Lung (tissue), 16 donors: ENCODE measurements around the gene COMMD9. TPM values are rescaled to one million over a fixed set of nuclear protein-coding genes. Genes with fewer than 3 reads are reported as not detected.

Source experiments
- ATAC-seq: fragments of 200-7000 bp; cut with Tn5 transposase; one replicate; pipeline ENCODE4 v1.9.1; 2020; ENCODE audit warnings: moderate number of reproducible peaks; ENCODE audit not compliant: insufficient read depth, low FRiP score
- DNase-seq, 3 donors: peaks; one replicate each; pipeline ENCODE4 v3.0.0-alpha.2; 2013 to 2017
- H3K27ac ChIP-seq, 2 donors: one replicate each; pipeline ENCODE4 v1.5.1; 2013; ENCODE audit warnings: mild to moderate bottlenecking in 2 of 2, moderate library complexity in 2 of 2, control low read depth in 1 of 2, inconsistent platforms in 1 of 2, low read depth in 1 of 2, low read length in 1 of 2
- H3K27me3 ChIP-seq, 3 donors: one replicate each; pipeline ENCODE4 v1.5.1; 2013; ENCODE audit warnings: low read length in 2 of 3; ENCODE audit not compliant: control insufficient read depth in 3 of 3, insufficient read depth in 3 of 3
- H3K36me3 ChIP-seq, 4 donors: one replicate each; pipeline ENCODE4 v1.5.1; 2013; ENCODE audit warnings: low read length in 4 of 4, mild to moderate bottlenecking in 1 of 4, moderate library complexity in 1 of 4; ENCODE audit not compliant: control insufficient read depth in 4 of 4, insufficient read depth in 4 of 4
- H3K4me1 ChIP-seq, 5 donors: one replicate each; pipeline ENCODE4 v1.5.1; 2013; ENCODE audit warnings: low read length in 5 of 5, mild to moderate bottlenecking in 2 of 5, moderate library complexity in 1 of 5; ENCODE audit not compliant: control insufficient read depth in 5 of 5, insufficient read depth in 5 of 5
- H3K4me3 ChIP-seq: one replicate; pipeline ENCODE4 v1.5.1; 2013; ENCODE audit warnings: mild to moderate bottlenecking, control low read depth, moderate library complexity
- H3K9ac ChIP-seq, 2 donors: one replicate each; pipeline ENCODE4 v1.5.1; 2013; ENCODE audit warnings: low read length in 2 of 2, control low read depth in 1 of 2; ENCODE audit not compliant: insufficient read depth in 1 of 2
- H3K9me3 ChIP-seq, 4 donors: one replicate each; pipeline ENCODE4 v1.5.1; 2013; ENCODE audit warnings: low read length in 3 of 4, mild to moderate bottlenecking in 1 of 4, moderate library complexity in 1 of 4; ENCODE audit not compliant: control insufficient read depth in 4 of 4, insufficient read depth in 3 of 4
- CTCF ChIP-seq: IDR thresholded peaks from 2 replicates; pipeline ENCODE4 v1.5.1; 2012; ENCODE audit warnings: mild to moderate bottlenecking; ENCODE audit errors: control extremely low read depth, extremely low read depth
- WGBS, 2 donors: extraction: QIAGEN DNeasy Blood & Tissue Kit; methylation state at CpG; one replicate each; pipeline ENCODE4 v1.1.7; 2013; 5-methylcytosine and 5-hydroxymethylcytosine counted together
- long read RNA-seq, 5 donors: transcript quantifications; one replicate each; lab custom pipeline, GENCODE V29; 2026
- polyA plus RNA-seq, 2 donors: library from polyadenylated mRNA; stranded (reverse); fragments of 200-250 nt; gene quantifications; one replicate each; pipeline ENCODE4 v1.2.1, GENCODE V29; 2013
- total RNA-seq, 2 donors: library from RNA; depleted of rRNA in 1 of 2; stranded (reverse); fragments of >200 nt in 1 of 2; gene quantifications; one replicate each; pipeline ENCODE4 v1.2.1, GENCODE V29; 2014 to 2021
- donor health status: control.
- donor health status: control.
- donor health status: Bipolar disorder and iron deficiency.
- donor health status: healthy.
- donor health status: DM: yes; HTN: yes; CAD: no.

Gene COMMD9
- total RNA-seq (10 to 100 TPM; 42.5 to 66.8 TPM), polyA plus RNA-seq (10 to 100 TPM; 41.8 to 46.6 TPM)
- long read RNA-seq, donor 1, transcript COMMD9-201 (6 exons, 2,954 nt): major isoform, 12 of 12 reads
- long read RNA-seq, donor 1, partial matches to known transcripts: 0 of 12 reads
- long read RNA-seq, donor 1, other reads (novel, unspliced or antisense): 0 of 12 reads
- long read RNA-seq, donor 2, transcript COMMD9-201 (6 exons, 2,954 nt): major isoform, 8 of 10 reads
- long read RNA-seq, donor 2, partial matches to known transcripts: 0 of 10 reads
- long read RNA-seq, donor 2, other reads (novel, unspliced or antisense): 0 of 10 reads
- long read RNA-seq, donor 3, transcript COMMD9-201 (6 exons, 2,954 nt): major isoform, 12 of 15 reads
- long read RNA-seq, donor 3, partial matches to known transcripts: 0 of 15 reads
- long read RNA-seq, donor 3, other reads (novel, unspliced or antisense): 0 of 15 reads
- long read RNA-seq, donor 4, transcript COMMD9-201 (6 exons, 2,954 nt): major isoform, 11 of 14 reads
- long read RNA-seq, donor 4, partial matches to known transcripts: 0 of 14 reads
- long read RNA-seq, donor 4, other reads (novel, unspliced or antisense): 0 of 14 reads
- long read RNA-seq, donor 5, transcript COMMD9-201 (6 exons, 2,954 nt): major isoform, 16 of 17 reads
- long read RNA-seq, donor 5, partial matches to known transcripts: 0 of 17 reads
- long read RNA-seq, donor 5, other reads (novel, unspliced or antisense): 0 of 17 reads

GRCh38 chr11:36289226-36289852 lies at the start of gene COMMD9:
TSS of gene COMMD9 (minus strand) at chr11:36289424. CDS start at chr11:36289412, 12 bp downstream.
- H3K27ac ChIP-seq: peak within 1 kb of the TSS; percentile 12 to 68
- WGBS, 2 donors: 1 to 2% methylated on average over 31 of the region's 31 CpGs
- no peaks in the 10 kb centered on the region for H3K36me3 ChIP-seq
- peak; percentile 94 to 95 (median 95) for DNase-seq
- peaks cover 0 to 14% (median 4%) of the 10 kb centered on the region in 5 donors for H3K4me1 ChIP-seq
- H3K4me3 ChIP-seq: peak within 1 kb of the TSS; percentile 70
- H3K9ac ChIP-seq: peak within 1 kb of the TSS; percentile 26 to 53
- no peak for TF ChIP-seq CTCF
- peak; percentile 96 for ATAC-seq
- no peaks in the 10 kb centered on the region for H3K27me3 ChIP-seq
- H3K9me3 ChIP-seq: no peaks in the 10 kb centered on the region

- Histone ChIP-seq H3K9ac (no peak overlapping the region), H3K4me3 (no peak overlapping the region), H3K27me3 (no peaks in the 10 kb centered on the region), H3K27ac (no peak overlapping the region), H3K4me1 (no peaks in the 10 kb centered on the region), H3K9me3 (no peaks in the 10 kb centered on the region), H3K36me3 (no peaks in the 10 kb centered on the region)
- TF ChIP-seq CTCF: no peak
- no peak for DNase-seq
- ATAC-seq: no peak
- WGBS, 2 donors: 65 to 83% methylated on average over 2 of the region's 2 CpGs
Observed at GRCh38 chr11:36333897-36334296, 44.7 kb upstream of the COMMD9 start.

DNA sequence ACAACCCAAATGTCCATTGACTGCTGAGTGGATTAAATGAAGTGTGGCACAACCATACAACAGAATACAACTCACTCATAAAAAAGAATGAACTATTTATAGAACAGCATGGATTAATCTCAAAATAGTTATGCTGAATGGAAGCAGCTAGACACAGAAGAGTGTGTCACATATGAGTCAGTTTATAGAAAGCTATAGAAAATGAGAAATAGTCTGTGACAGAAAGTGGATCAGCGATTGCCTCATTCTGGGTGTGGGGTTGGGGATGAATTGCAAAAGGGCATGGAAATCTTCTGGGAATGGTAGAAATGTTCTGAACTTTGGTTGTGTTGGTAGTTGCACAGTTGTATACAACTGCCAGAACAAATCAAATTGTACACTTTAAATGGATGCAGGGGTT lies 44.2 kb upstream of the COMMD9 start:
- 89 to 97% methylated on average over 1 of the region's 1 CpG for WGBS, 2 donors
- ATAC-seq: no peak

More for the DNA sequence above, 44.2 kb upstream of the COMMD9 start:
- H3K27me3 ChIP-seq: no peaks in the 10 kb centered on the region
- H3K27ac ChIP-seq: no peak overlapping the region
- no peaks in the 10 kb centered on the region for H3K9me3 ChIP-seq
- H3K4me3 ChIP-seq: no peak overlapping the region
- H3K9ac ChIP-seq: no peak overlapping the region
- no peaks in the 10 kb centered on the region for H3K4me1 ChIP-seq
- DNase-seq: no peak
- no peak for TF ChIP-seq CTCF
- H3K36me3 ChIP-seq: no peaks in the 10 kb centered on the region
